Chondrocyte (in vitro differentiated cells): ENCODE results near the gene TFB2M. TPM values are rescaled to one million over a fixed set of nuclear protein-coding genes. Genes with fewer than 3 reads are reported as not detected.

Experiments used
- DNase-seq: peaks from one replicate; pipeline ENCODE4 v3.0.0; 2021; ENCODE audit warnings: mixed read lengths, low spot score
- H3K27ac Mint-ChIP-seq: one replicate; pipeline ENCODE4 v1.8.0; 2021; ENCODE audit warnings: mild to moderate bottlenecking, moderate library complexity, mixed read lengths; ENCODE audit not compliant: unreplicated experiment
- H3K27me3 Mint-ChIP-seq: 2 replicates; pipeline ENCODE4 v1.8.0; 2021; ENCODE audit warnings: low read depth, mixed read lengths
- H3K36me3 Mint-ChIP-seq: 2 replicates; pipeline ENCODE4 v1.8.0; 2021; ENCODE audit warnings: low read depth, mixed read lengths
- H3K4me1 Mint-ChIP-seq: 2 replicates; pipeline ENCODE4 v1.8.0; 2021; ENCODE audit warnings: low read depth, mild to moderate bottlenecking, mixed read lengths
- H3K4me3 Mint-ChIP-seq: one replicate; pipeline ENCODE4 v1.8.0; 2021; ENCODE audit warnings: mild to moderate bottlenecking, moderate library complexity, mixed read lengths; ENCODE audit not compliant: unreplicated experiment
- H3K9me3 Mint-ChIP-seq: 2 replicates; pipeline ENCODE4 v1.8.0; 2021; ENCODE audit warnings: low read depth, mixed read lengths
- total RNA-seq: library from RNA; stranded (reverse); gene quantifications from 3 replicates; pipeline ENCODE4 v1.2.1, GENCODE V29; 2021
- TF ChIP-seq, protein P1 (sequence below): fragments of 200-600 bp; sonication (generic); IDR thresholded peaks from 2 replicates; pipeline ENCODE4 v1.5.0; 2021; ENCODE audit warnings: antibody characterized with exemption, mild to moderate bottlenecking, moderate library complexity

TFB2M gene
- total RNA-seq, 1 donor from 2014 or later = 10.6 TPM

DNA sequence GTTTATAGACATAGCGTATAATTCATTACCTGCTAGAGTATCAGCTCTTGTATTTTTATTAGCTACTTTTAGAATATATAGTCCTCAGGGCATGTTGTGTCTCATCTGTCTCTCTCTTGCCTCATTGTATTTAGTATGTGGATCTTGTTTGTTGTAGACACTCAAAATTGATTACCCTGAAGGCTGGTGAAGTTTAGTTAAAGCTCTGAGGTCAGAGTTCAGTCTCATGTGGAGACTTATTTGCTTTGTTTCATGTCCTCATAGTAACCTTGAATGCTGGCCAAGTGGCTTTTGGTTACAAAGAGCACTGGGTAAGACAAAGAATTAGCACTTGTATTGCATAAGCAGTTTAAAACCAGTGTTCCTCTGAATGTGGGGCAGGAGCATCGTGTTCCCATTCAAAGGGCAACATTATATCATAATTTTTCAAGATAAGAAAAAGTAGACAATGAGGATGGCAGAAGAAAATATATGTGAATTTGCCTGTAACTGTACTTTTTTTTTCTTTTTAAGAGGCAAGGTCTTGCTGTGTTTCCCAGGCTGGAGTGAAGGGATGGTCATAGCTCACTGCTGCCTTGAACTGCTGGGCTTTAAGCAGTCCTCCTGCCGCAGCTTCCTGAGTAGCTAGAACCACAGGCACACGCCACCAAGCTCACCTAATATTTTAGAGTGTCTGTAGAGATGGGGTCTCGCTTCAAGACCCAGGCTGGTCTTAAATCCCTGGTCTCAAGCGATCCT is 17.6 kb upstream of the TFB2M start:
- H3K36me3 Mint-ChIP-seq = peaks cover 2% of the 10 kb centered on the region
- H3K27me3 Mint-ChIP-seq = no peaks in the 10 kb centered on the region
- no peak for DNase-seq
- H3K4me1 Mint-ChIP-seq = peaks cover 76% of the 10 kb centered on the region
- H3K27ac Mint-ChIP-seq = peak overlapping the region; percentile 29
- no peak overlapping the region for H3K4me3 Mint-ChIP-seq
- no peaks in the 10 kb centered on the region for H3K9me3 Mint-ChIP-seq
- TF ChIP-seq, protein P1, sequence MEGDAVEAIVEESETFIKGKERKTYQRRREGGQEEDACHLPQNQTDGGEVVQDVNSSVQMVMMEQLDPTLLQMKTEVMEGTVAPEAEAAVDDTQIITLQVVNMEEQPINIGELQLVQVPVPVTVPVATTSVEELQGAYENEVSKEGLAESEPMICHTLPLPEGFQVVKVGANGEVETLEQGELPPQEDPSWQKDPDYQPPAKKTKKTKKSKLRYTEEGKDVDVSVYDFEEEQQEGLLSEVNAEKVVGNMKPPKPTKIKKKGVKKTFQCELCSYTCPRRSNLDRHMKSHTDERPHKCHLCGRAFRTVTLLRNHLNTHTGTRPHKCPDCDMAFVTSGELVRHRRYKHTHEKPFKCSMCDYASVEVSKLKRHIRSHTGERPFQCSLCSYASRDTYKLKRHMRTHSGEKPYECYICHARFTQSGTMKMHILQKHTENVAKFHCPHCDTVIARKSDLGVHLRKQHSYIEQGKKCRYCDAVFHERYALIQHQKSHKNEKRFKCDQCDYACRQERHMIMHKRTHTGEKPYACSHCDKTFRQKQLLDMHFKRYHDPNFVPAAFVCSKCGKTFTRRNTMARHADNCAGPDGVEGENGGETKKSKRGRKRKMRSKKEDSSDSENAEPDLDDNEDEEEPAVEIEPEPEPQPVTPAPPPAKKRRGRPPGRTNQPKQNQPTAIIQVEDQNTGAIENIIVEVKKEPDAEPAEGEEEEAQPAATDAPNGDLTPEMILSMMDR = no peak

DNA sequence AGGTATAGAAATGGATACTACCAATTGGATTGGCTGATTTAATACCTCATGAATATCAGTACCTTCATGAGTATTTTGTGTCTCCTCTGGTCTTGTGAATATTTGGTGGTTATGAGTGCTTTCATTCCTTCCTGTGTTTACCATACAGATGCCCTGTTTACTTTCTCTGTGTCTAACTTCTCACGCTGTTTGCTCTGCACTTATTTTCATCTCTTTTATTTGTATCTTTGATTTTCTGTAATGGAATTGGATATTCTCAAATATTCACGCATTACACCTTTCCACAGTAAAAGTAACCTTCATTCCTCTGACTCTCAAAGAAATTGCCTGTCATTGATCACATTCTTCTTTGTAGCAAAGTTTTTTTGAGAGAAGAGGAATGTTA is 17.0 kb upstream of the TFB2M start:
- Mint-ChIP-seq H3K4me1 (peaks cover 79% of the 10 kb centered on the region), H3K27me3 (no peaks in the 10 kb centered on the region), H3K27ac (peak overlapping the region; percentile 19), H3K4me3 (no peak overlapping the region), H3K9me3 (no peaks in the 10 kb centered on the region), H3K36me3 (peaks cover 2% of the 10 kb centered on the region)
- TF ChIP-seq, protein P1 = no peak
- DNase-seq = no peak

DNA sequence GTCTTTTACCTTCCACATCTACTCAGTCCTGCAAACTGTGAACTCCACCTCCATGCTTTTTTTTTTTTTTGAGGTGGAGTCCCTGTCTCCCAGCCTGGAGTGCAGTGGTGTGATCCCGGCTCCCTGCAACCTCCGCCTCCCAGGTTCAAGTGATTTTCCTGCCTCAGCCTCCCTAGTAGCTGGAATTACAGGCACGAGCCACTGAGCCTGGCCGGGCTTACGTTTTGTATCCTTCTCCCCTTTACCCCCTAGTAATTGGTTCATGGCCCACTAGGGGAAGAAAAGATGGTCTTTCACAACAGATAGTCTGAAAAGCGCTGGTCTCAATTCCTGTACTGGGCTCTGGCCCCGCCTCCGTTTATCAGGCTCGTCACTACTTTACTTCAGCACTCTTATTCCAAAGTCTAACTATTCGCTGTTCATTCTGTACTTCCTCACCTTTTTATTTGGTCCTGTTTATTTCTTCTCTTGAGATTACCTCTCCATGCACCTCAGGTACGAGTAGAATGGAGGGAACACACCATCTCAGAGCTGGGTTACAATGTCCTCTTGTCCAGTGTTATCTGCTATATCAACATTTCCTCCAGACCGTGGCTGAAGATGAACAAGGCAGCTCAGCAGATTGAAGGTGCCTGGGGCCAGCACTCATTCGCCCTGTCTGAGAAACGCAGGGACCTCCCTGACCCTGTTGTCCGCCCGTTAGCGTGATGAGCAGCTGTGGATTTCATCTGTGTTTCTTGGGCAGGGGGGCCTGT is 16.4 kb upstream of the TFB2M start:
- Mint-ChIP-seq H3K9me3 (no peaks in the 10 kb centered on the region), H3K36me3 (peaks cover 2% of the 10 kb centered on the region), H3K4me1 (peaks cover 79% of the 10 kb centered on the region), H3K4me3 (no peak overlapping the region), H3K27ac (no peak overlapping the region), H3K27me3 (no peaks in the 10 kb centered on the region)
- DNase-seq = no peak
- TF ChIP-seq, protein P1 = no peak

DNA sequence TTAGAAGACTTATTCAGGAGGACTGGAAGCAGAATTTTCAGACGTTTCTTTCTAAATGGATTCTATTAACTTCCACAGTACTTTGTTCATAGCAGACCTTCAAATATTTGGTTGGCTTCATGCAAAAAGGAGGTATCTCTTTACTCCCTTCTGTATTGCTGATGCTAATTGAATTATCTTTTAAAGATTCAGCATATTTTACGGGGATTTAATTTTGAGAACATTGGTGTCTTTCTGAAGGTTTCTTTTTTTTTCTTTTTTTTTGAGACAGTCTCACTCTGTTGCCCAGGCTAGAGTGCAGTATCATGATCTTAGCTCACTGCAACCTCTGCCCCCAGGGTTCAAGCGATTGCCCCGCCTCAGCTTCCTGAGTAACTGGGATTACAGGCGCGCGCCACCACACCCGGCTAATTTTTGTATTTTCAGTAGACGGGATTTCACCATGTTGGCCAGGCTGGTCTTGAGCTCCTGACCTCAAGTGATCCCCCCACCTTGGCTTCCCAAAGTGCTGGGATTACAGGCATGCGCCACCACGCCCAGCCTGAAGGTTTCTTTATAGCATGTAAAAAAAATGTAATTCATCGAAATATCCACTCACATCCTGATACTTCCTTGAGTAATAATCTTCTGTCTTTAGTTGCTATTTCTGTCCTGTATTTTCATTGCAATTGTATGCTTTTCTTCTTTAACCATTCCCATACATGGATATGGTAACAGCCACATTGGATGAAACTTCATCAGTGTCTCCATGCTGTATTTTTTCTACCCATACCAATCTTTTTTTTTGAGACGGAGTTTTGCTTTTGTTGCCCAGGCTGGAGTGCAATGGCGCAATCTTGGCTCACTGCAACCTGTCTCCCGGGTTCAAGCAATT is 14.7 kb upstream of the TFB2M start:
- Mint-ChIP-seq H3K27ac (peak overlapping the region; percentile 62), H3K9me3 (no peaks in the 10 kb centered on the region), H3K4me3 (peak overlapping the region; percentile 24), H3K36me3 (peaks cover 2% of the 10 kb centered on the region), H3K27me3 (no peaks in the 10 kb centered on the region), H3K4me1 (peaks cover 80% of the 10 kb centered on the region)
- no peak for DNase-seq
- TF ChIP-seq, protein P1 = no peak

DNA sequence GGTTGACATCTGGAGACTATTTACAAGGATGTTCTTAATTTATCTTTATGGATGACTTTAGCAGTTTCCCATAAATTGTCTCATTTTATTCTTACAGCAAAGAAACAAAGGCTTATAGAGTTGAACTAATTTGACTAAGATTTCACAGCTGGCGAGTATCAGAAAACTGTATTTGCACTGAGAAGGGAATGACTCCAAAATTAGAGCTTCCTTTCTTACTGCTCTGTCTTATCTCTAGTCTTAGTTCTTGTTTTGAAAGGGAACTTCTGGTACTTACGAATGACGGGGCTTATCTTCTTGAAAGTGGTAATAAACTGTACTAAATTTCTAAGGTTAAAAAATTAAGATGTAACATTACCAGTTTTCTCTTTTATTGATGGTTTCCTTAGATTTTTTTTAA is 13.8 kb upstream of the TFB2M start:
- TF ChIP-seq, protein P1 = no peak
- peaks cover 2% of the 10 kb centered on the region for H3K36me3 Mint-ChIP-seq

More for the DNA sequence above, 13.8 kb upstream of the TFB2M start:
- DNase-seq = no peak
- H3K27ac Mint-ChIP-seq = peak overlapping the region; percentile 62
- no peaks in the 10 kb centered on the region for H3K9me3 Mint-ChIP-seq
- H3K27me3 Mint-ChIP-seq = no peaks in the 10 kb centered on the region
- peaks cover 79% of the 10 kb centered on the region for H3K4me1 Mint-ChIP-seq
- H3K4me3 Mint-ChIP-seq = no peak overlapping the region
